PFSK-1 (cell line): ENCODE data around the gene WDR13. TPM values are rescaled to one million over a fixed set of nuclear protein-coding genes. Genes with fewer than 3 reads are reported as not detected.
A peak's percentile ranks its signal among the peaks of the same experiment; 100 is the strongest.

Experiments
- FOXP2 ChIP-seq: optimal IDR thresholded peaks from 2 replicates; pipeline ENCODE3; 2011; ENCODE audit warnings: borderline replicate concordance, control low read depth, inconsistent platforms; ENCODE audit not compliant: insufficient read depth; ENCODE audit errors: extremely low read length, extremely low read depth
- POLR2AphosphoS5 ChIP-seq: IDR thresholded peaks from 2 replicates; pipeline ENCODE4 v1.6.1; 2012; ENCODE audit warnings: low read depth, mild to moderate bottlenecking, control low read depth, low read length, moderate library complexity
- REST ChIP-seq, 2 experiments: IDR thresholded peaks; 2 replicates each; pipeline versions ENCODE4 v1.6.1 to v1.8.0; 2011 to 2012; ENCODE audit warnings: low read depth in 2 of 2, low read length in 2 of 2, control low read depth in 1 of 2, inconsistent platforms in 1 of 2, mild to moderate bottlenecking in 1 of 2, moderate library complexity in 1 of 2; ENCODE audit not compliant: insufficient read depth in 1 of 2
- SIN3A ChIP-seq: IDR thresholded peaks from 2 replicates; pipeline ENCODE4 v1.6.1; 2012; ENCODE audit warnings: mild to moderate bottlenecking, low read length, moderate library complexity, borderline replicate concordance; ENCODE audit not compliant: insufficient read depth
- TAF1 ChIP-seq: IDR thresholded peaks from 2 replicates; pipeline ENCODE4 v1.6.1; 2012; ENCODE audit warnings: low read length, control low read depth, borderline replicate concordance; ENCODE audit not compliant: insufficient read depth
- polyA plus RNA-seq: library from polyadenylated mRNA; unstranded; fragments of >200 nt; gene quantifications from one replicate; pipeline ENCODE4 v1.2.1, GENCODE V29; 2012; ENCODE audit warnings: low read depth, missing spikeins; ENCODE audit not compliant: insufficient read length

The WDR13 gene
- 271 TPM for polyA plus RNA-seq

DNA sequence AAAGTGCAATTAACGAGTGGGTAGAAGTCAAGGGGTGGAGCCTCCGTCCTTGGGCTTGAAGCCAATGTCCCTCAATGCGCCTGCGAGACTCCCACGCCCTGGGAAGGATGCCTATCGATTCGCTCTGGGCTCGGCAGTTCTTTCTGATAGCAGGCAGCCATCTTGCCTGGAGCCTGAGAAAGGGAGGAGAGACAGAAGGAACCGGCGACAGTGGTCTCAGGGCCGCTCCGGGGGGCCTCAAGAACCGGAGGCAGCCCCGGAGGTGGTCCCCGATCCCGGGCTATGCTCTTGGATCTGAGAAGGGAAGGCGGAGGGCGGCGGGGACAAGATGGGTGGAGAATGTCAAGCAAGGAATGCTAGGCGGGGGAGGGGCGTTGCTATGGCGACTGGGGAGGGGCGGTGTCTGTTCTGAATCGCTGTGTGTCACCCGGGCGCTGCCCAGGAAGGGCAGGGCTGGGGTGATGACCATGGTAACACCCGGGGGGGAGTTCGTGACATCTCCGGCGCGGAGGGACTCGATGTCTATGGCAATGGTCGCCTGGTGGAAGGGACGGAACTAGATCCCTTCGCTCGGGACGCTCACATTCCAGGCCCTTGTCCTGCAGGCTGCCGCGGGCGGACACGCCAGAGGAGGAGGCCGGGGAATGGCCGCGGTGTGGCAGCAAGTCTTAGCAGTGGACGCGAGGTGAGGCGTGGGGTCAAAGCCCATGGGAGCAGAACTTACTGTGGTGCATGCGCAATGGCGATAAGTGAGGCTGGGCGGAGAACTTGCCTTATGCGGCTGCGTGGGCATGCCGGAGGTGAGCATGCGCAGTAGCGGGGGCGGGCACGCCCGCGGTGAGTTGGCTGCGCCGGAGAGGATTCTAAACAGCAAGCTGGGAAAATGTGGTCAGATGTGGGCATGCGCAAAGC lies at the start of gene WDR13:
WDR13 (plus strand) TSS at position 140 of the 912 bp plus-strand sequence; CDS start at position 645, 505 bp downstream.
- TF ChIP-seq TAF1, result no peak
- TF ChIP-seq POLR2AphosphoS5, result peak; percentile 89

GRCh38 chrX:48548871-48549270 lies 48.4 kb upstream of the WDR13 start:
- TF ChIP-seq POLR2AphosphoS5 (no peak), REST (IDR thresholded peaks at IDR 0.05; ENCODE audit: insufficient read depth in 1 of 2, low read depth in 2 of 2, low read length in 2 of 2) (no peak)

- TF ChIP-seq FOXP2 (no peak), REST (IDR thresholded peaks at IDR 0.05; ENCODE audit: insufficient read depth in 1 of 2, low read depth in 2 of 2, low read length in 2 of 2) (no peak), SIN3A (no peak), POLR2AphosphoS5 (no peak), TAF1 (no peak)
These were observed 39.0 kb upstream of the WDR13 start for GRCh38 chrX:48558271-48558670.

DNA sequence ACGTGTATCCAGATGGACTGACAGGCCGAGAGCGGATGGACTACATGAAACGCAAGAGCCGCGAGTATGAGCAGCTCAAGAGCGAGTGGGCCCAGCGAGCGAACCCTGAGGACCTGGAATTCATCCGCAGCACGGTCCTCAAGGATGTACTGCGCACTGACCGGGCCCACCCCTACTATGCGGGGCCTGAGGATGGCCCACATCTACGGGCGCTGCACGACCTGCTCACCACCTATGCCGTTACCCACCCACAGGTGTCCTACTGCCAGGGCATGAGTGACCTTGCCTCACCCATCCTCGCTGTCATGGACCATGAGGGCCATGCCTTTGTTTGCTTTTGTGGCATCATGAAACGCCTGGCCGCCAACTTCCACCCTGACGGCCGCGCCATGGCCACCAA lies 37.7 kb upstream of the WDR13 start:
- TF ChIP-seq FOXP2, result no peak
- no peak for TF ChIP-seq TAF1
- TF ChIP-seq POLR2AphosphoS5, result no peak
- TF ChIP-seq REST (IDR thresholded peaks at IDR 0.05; ENCODE audit: insufficient read depth in 1 of 2, low read depth in 2 of 2, low read length in 2 of 2), result no peak
- no peak for TF ChIP-seq SIN3A

DNA sequence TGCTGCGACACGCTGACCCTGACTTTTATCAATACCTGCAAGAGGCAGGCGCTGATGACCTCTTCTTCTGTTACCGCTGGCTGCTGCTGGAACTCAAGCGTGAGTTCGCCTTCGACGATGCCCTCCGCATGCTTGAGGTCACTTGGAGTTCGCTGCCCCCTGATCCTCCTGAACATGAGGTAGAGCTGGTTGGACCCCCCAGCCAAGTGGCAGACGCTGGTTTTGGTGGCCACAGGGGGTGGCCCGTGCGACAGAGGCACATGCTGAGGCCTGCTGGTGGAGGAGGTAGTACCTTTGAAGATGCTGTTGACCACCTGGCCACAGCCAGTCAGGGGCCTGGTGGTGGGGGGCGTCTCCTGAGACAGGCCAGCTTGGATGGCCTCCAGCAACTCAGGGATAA lies 37.2 kb upstream of the WDR13 start:
- TF ChIP-seq FOXP2 (no peak), REST (IDR thresholded peaks at IDR 0.05; ENCODE audit: insufficient read depth in 1 of 2, low read depth in 2 of 2, low read length in 2 of 2) (no peak), SIN3A (no peak), TAF1 (no peak), POLR2AphosphoS5 (no peak)
